ENCODE measurements around the gene SANBR.

DNA sequence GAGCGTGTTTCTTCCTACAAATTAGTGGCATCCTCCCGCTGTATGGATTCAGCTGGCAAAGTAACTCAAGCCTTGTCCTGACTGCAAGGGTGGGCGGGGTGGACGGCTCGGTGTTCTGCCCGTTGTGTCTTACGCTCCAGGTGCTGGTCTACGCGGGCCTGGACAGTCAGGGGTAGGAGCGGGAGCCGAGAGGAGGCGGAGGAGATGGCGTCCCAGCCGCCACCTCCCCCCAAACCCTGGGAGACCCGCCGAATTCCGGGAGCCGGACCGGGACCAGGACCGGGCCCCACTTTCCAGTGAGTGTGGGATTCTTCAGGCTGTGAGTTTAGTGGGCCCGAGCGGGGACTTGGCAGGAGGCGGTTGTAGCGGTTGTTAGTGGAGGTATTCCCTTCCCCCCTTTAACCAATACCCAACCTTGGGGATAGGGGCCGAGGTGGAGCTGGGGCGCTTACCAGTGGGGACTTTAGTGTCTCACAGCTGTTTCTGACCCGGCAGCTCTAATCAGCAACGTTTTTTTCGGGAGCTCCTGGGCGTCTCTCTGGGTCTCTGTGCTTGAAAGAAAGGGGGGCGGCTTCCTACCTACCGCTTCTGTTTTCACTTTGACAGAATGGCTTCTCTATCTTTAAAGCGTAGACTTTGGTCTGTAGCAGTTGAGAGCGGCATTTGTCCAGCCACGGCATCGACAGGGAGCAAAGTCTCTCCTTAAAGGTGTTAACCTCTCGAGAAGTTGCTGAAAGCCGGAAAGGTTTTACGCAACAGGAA is 47.9 kb upstream of the SANBR start, which contains the start of the genes PEX13 and PUS10:
- TF ChIP-seq GATA2 (IDR thresholded peaks at IDR 0.05; ENCODE audit: low read depth, low read length) = no peak
- no peak for TF ChIP-seq GATA3 (IDR thresholded peaks at IDR 0.05; ENCODE audit: low read depth, low read length)

All from SH-SY5Y (cell line).